HG02678 (cell line): ENCODE results near the gene ALKBH3.

ENCODE experiments used
- ATAC-seq: cut with Tn5 transposase; IDR thresholded peaks from one replicate; pipeline ENCODE4 v1.9.1; 2021; ENCODE audit warnings: mild to moderate bottlenecking, moderate library complexity; ENCODE audit not compliant: unreplicated experiment

The ALKBH3 gene

GRCh38 chr11:43880640-43881159, at the start of gene ALKBH3:
Gene ALKBH3 (plus strand): TSS chr11:43880831. CDS start chr11:43882653, 1,822 bp downstream.
- peak; percentile 99 for ATAC-seq

GRCh38 chr11:43830928-43831440, 49.6 kb upstream of the ALKBH3 start:
- no peak for ATAC-seq

- ATAC-seq = no peak
These were observed 48.1 kb upstream of the ALKBH3 start for GRCh38 chr11:43832536-43832935.

- ATAC-seq = no peak
These were observed 47.0 kb upstream of the ALKBH3 start for GRCh38 chr11:43833657-43834073.

GRCh38 chr11:43834286-43834685, 46.3 kb upstream of the ALKBH3 start:
- no peak for ATAC-seq

GRCh38 chr11:43835104-43835503, 45.5 kb upstream of the ALKBH3 start:
- no peak for ATAC-seq

- ATAC-seq = no peak
These were observed 42.8 kb upstream of the ALKBH3 start for GRCh38 chr11:43837879-43838278.

GRCh38 chr11:43842021-43842420, 38.6 kb upstream of the ALKBH3 start:
- ATAC-seq = no peak

- ATAC-seq = no peak
These were observed 34.8 kb upstream of the ALKBH3 start for GRCh38 chr11:43845816-43846215.

- peak; percentile 85 for ATAC-seq
These were observed 28.5 kb upstream of the ALKBH3 start for GRCh38 chr11:43852057-43852636.

- no peak for ATAC-seq
These were observed 26.9 kb upstream of the ALKBH3 start for GRCh38 chr11:43853781-43854180.

- no peak for ATAC-seq
These were observed 23.6 kb upstream of the ALKBH3 start for GRCh38 chr11:43856993-43857392.

- no peak for ATAC-seq
These were observed 19.5 kb upstream of the ALKBH3 start for GRCh38 chr11:43861141-43861540.

GRCh38 chr11:43866520-43866919, 14.1 kb upstream of the ALKBH3 start:
- no peak for ATAC-seq

GRCh38 chr11:43866969-43867368, 13.7 kb upstream of the ALKBH3 start:
- ATAC-seq = no peak

- ATAC-seq = peak; percentile 100
These were observed 11.6 kb upstream of the ALKBH3 start for GRCh38 chr11:43868852-43869567.

GRCh38 chr11:43871051-43871450, 9.6 kb upstream of the ALKBH3 start:
- ATAC-seq = no peak

GRCh38 chr11:43872995-43873394, 7.6 kb upstream of the ALKBH3 start:
- ATAC-seq = no peak

- no peak for ATAC-seq
These were observed 6.6 kb upstream of the ALKBH3 start for GRCh38 chr11:43874078-43874477.

- peak; percentile 62 for ATAC-seq
These were observed 5.9 kb upstream of the ALKBH3 start for GRCh38 chr11:43874738-43875137.

GRCh38 chr11:43879789-43880639, 617 bp upstream of the ALKBH3 start:
- ATAC-seq = no peak
